Measurements from ENCODE around the gene SIAE.

SIAE gene

GRCh38 chr11:124600621-124601320, 72.8 kb downstream of the SIAE start:
- H2BK5ac ChIP-seq (ENCODE audit: low read depth, low read length, poor library complexity, severe bottlenecking): no peak overlapping the region

GRCh38 chr11:124597626-124598025, 75.9 kb downstream of the SIAE start:
- Histone ChIP-seq H4K8ac (ENCODE audit: low read length) (no peak overlapping the region), H2BK12ac (ENCODE audit: low read length in 2 of 2) (no peak overlapping the region), H3K36me3 (ENCODE audit: control insufficient read depth in 1 of 2, insufficient read depth in 2 of 2, low read depth in 1 of 2, low read length in 2 of 2) (no peaks in the 10 kb centered on the region), H2AK5ac (ENCODE audit: low read length, severe bottlenecking) (no peak overlapping the region), H3K27me3 (ENCODE audit: control insufficient read depth in 1 of 2, insufficient read depth in 1 of 2, low read length in 2 of 2) (no peaks in the 10 kb centered on the region), H2AFZ (ENCODE audit: low read depth, low read length) (no peak overlapping the region), H2BK120ac (ENCODE audit: low read depth, low read length) (no peak overlapping the region), H3K27ac (ENCODE audit: low read length, poor library complexity, severe bottlenecking) (no peak overlapping the region), H3K4me3 (ENCODE audit: insufficient read depth in 1 of 2, low read depth in 1 of 2, low read length in 2 of 2) (no peak overlapping the region), H3K14ac (ENCODE audit: low read length in 2 of 2) (no peak overlapping the region), H3K4ac (ENCODE audit: low read depth in 1 of 2, low read length in 2 of 2) (no peak overlapping the region), H2BK5ac (ENCODE audit: low read depth, low read length, poor library complexity, severe bottlenecking) (no peak overlapping the region), H3K79me1 (replicated peaks; ENCODE audit: low read length, poor library complexity, severe bottlenecking) (no peaks in the 10 kb centered on the region), H2BK15ac (ENCODE audit: low read depth, poor library complexity, severe bottlenecking) (no peak overlapping the region), H3K18ac (ENCODE audit: low read depth in 1 of 2, low read length in 2 of 2) (no peak overlapping the region), H3K9me3 (ENCODE audit: control insufficient read depth, low read length) (no peaks in the 10 kb centered on the region), H4K91ac (ENCODE audit: low read length) (no peak overlapping the region), H3K4me2 (ENCODE audit: low read length, poor library complexity, severe bottlenecking) (no peak overlapping the region), H3K9ac (ENCODE audit: low read length) (no peak overlapping the region), H3K4me1 (ENCODE audit: control insufficient read depth, insufficient read depth, low read depth, low read length) (no peaks in the 10 kb centered on the region), H3K23ac (ENCODE audit: low read length in 2 of 2) (no peak overlapping the region)
- DNase-seq: no peak

More at GRCh38 chr11:124600621-124601320, 72.8 kb downstream of the SIAE start:
- Histone ChIP-seq H3K4me1 (ENCODE audit: control insufficient read depth, insufficient read depth, low read depth, low read length) (no peaks in the 10 kb centered on the region), H3K14ac (ENCODE audit: low read length in 2 of 2) (no peak overlapping the region), H3K27me3 (ENCODE audit: control insufficient read depth in 1 of 2, insufficient read depth in 1 of 2, low read length in 2 of 2) (no peaks in the 10 kb centered on the region), H3K27ac (ENCODE audit: low read length, poor library complexity, severe bottlenecking) (no peak overlapping the region), H3K79me1 (replicated peaks; ENCODE audit: low read length, poor library complexity, severe bottlenecking) (no peaks in the 10 kb centered on the region), H2BK15ac (ENCODE audit: low read depth, poor library complexity, severe bottlenecking) (no peak overlapping the region), H3K23ac (ENCODE audit: low read length in 2 of 2) (no peak overlapping the region), H3K4ac (ENCODE audit: low read depth in 1 of 2, low read length in 2 of 2) (no peak overlapping the region), H3K4me3 (ENCODE audit: insufficient read depth in 1 of 2, low read depth in 1 of 2, low read length in 2 of 2) (no peak overlapping the region), H3K36me3 (ENCODE audit: control insufficient read depth in 1 of 2, insufficient read depth in 2 of 2, low read depth in 1 of 2, low read length in 2 of 2) (no peaks in the 10 kb centered on the region), H3K18ac (ENCODE audit: low read depth in 1 of 2, low read length in 2 of 2) (no peak overlapping the region), H3K9ac (ENCODE audit: low read length) (no peak overlapping the region), H3K4me2 (ENCODE audit: low read length, poor library complexity, severe bottlenecking) (no peak overlapping the region), H2BK12ac (ENCODE audit: low read length in 2 of 2) (no peak overlapping the region), H4K91ac (ENCODE audit: low read length) (no peak overlapping the region), H3K9me3 (ENCODE audit: control insufficient read depth, low read length) (no peaks in the 10 kb centered on the region), H2AK5ac (ENCODE audit: low read length, severe bottlenecking) (no peak overlapping the region), H2BK120ac (ENCODE audit: low read depth, low read length) (no peak overlapping the region), H4K8ac (ENCODE audit: low read length) (no peak overlapping the region), H2AFZ (ENCODE audit: low read depth, low read length) (no peak overlapping the region)
- whole genome bisulfite sequencing: 63% methylated on average over 4 of the region's 5 CpGs
- no peak for DNase-seq

- no peak overlapping the region for H3K9ac ChIP-seq (ENCODE audit: low read length)
- H3K9me3 ChIP-seq (ENCODE audit: control insufficient read depth, low read length): no peaks in the 10 kb centered on the region
- H3K36me3 ChIP-seq (ENCODE audit: control insufficient read depth in 1 of 2, insufficient read depth in 2 of 2, low read depth in 1 of 2, low read length in 2 of 2): no peaks in the 10 kb centered on the region
- H4K91ac ChIP-seq (ENCODE audit: low read length): no peak overlapping the region
- no peak overlapping the region for H2AFZ ChIP-seq (ENCODE audit: low read depth, low read length)
- H3K4me2 ChIP-seq (ENCODE audit: low read length, poor library complexity, severe bottlenecking): no peak overlapping the region
- no peaks in the 10 kb centered on the region for H3K4me1 ChIP-seq (ENCODE audit: control insufficient read depth, insufficient read depth, low read depth, low read length)
- H3K14ac ChIP-seq (ENCODE audit: low read length in 2 of 2): no peak overlapping the region
- no peaks in the 10 kb centered on the region for H3K27me3 ChIP-seq (ENCODE audit: control insufficient read depth in 1 of 2, insufficient read depth in 1 of 2, low read length in 2 of 2)
- DNase-seq: no peak
- no peak overlapping the region for H3K27ac ChIP-seq (ENCODE audit: low read length, poor library complexity, severe bottlenecking)
- H3K4ac ChIP-seq (ENCODE audit: low read depth in 1 of 2, low read length in 2 of 2): no peak overlapping the region
- H3K4me3 ChIP-seq (ENCODE audit: insufficient read depth in 1 of 2, low read depth in 1 of 2, low read length in 2 of 2): no peak overlapping the region
- H4K8ac ChIP-seq (ENCODE audit: low read length): no peak overlapping the region
- 91% methylated on average over 3 of the region's 3 CpGs for WGBS
- H2BK12ac ChIP-seq (ENCODE audit: low read length in 2 of 2): no peak overlapping the region
- H3K18ac ChIP-seq (ENCODE audit: low read depth in 1 of 2, low read length in 2 of 2): no peak overlapping the region
- H3K23ac ChIP-seq (ENCODE audit: low read length in 2 of 2): no peak overlapping the region
- no peak overlapping the region for H2BK5ac ChIP-seq (ENCODE audit: low read depth, low read length, poor library complexity, severe bottlenecking)
- H3K79me1 ChIP-seq (replicated peaks; ENCODE audit: low read length, poor library complexity, severe bottlenecking): no peaks in the 10 kb centered on the region
- no peak overlapping the region for H2AK5ac ChIP-seq (ENCODE audit: low read length, severe bottlenecking)
- H2BK15ac ChIP-seq (ENCODE audit: low read depth, poor library complexity, severe bottlenecking): no peak overlapping the region
- H2BK120ac ChIP-seq (ENCODE audit: low read depth, low read length): no peak overlapping the region
Measured at GRCh38 chr11:124595302-124595701, 78.2 kb downstream of the SIAE start.

GRCh38 chr11:124592627-124593026, 80.9 kb downstream of the SIAE start:
- Histone ChIP-seq H3K27me3 (ENCODE audit: control insufficient read depth in 1 of 2, insufficient read depth in 1 of 2, low read length in 2 of 2) (peaks cover 0 to 4% of the 10 kb centered on the region in 2 experiments), H2AFZ (ENCODE audit: low read depth, low read length) (no peak overlapping the region), H3K14ac (ENCODE audit: low read length in 2 of 2) (no peak overlapping the region), H2BK5ac (ENCODE audit: low read depth, low read length, poor library complexity, severe bottlenecking) (no peak overlapping the region), H3K23ac (ENCODE audit: low read length in 2 of 2) (no peak overlapping the region), H3K4me1 (ENCODE audit: control insufficient read depth, insufficient read depth, low read depth, low read length) (no peaks in the 10 kb centered on the region), H3K36me3 (ENCODE audit: control insufficient read depth in 1 of 2, insufficient read depth in 2 of 2, low read depth in 1 of 2, low read length in 2 of 2) (no peaks in the 10 kb centered on the region), H2BK120ac (ENCODE audit: low read depth, low read length) (no peak overlapping the region), H4K91ac (ENCODE audit: low read length) (no peak overlapping the region), H4K8ac (ENCODE audit: low read length) (no peak overlapping the region), H3K79me1 (replicated peaks; ENCODE audit: low read length, poor library complexity, severe bottlenecking) (no peaks in the 10 kb centered on the region), H2BK15ac (ENCODE audit: low read depth, poor library complexity, severe bottlenecking) (no peak overlapping the region), H3K4me3 (ENCODE audit: insufficient read depth in 1 of 2, low read depth in 1 of 2, low read length in 2 of 2) (no peak overlapping the region), H3K27ac (ENCODE audit: low read length, poor library complexity, severe bottlenecking) (no peak overlapping the region), H3K9me3 (ENCODE audit: control insufficient read depth, low read length) (no peaks in the 10 kb centered on the region), H3K9ac (ENCODE audit: low read length) (no peak overlapping the region), H2BK12ac (ENCODE audit: low read length in 2 of 2) (no peak overlapping the region), H3K18ac (ENCODE audit: low read depth in 1 of 2, low read length in 2 of 2) (no peak overlapping the region), H3K4ac (ENCODE audit: low read depth in 1 of 2, low read length in 2 of 2) (no peak overlapping the region), H3K4me2 (ENCODE audit: low read length, poor library complexity, severe bottlenecking) (no peak overlapping the region), H2AK5ac (ENCODE audit: low read length, severe bottlenecking) (no peak overlapping the region)
- no peak for DNase-seq
- 76% methylated on average over 4 of the region's 6 CpGs for WGBS
